ENCODE measurements around the gene PYGB.
A peak's percentile ranks its signal among the peaks of the same experiment; 100 is the strongest.
"Not testable (repeated sequence)": the region's sequence is repeated elsewhere in the genome, so short reads cannot be mapped to it uniquely, and the experiment has no call there.

PYGB gene

GRCh38 chr20:25230166-25230831, 17.6 kb upstream of the PYGB start:
- DNase-seq (ENCODE audit: low read depth in 3 of 3) = no peak

GRCh38 chr20:25233016-25233772, 14.7 kb upstream of the PYGB start:
- DNase-seq (ENCODE audit: low read depth in 3 of 3) = no peak

- DNase-seq (ENCODE audit: low read depth in 3 of 3) = not testable (repeated sequence)
Observed at GRCh38 chr20:25234009-25234849, 13.7 kb upstream of the PYGB start.

DNA sequence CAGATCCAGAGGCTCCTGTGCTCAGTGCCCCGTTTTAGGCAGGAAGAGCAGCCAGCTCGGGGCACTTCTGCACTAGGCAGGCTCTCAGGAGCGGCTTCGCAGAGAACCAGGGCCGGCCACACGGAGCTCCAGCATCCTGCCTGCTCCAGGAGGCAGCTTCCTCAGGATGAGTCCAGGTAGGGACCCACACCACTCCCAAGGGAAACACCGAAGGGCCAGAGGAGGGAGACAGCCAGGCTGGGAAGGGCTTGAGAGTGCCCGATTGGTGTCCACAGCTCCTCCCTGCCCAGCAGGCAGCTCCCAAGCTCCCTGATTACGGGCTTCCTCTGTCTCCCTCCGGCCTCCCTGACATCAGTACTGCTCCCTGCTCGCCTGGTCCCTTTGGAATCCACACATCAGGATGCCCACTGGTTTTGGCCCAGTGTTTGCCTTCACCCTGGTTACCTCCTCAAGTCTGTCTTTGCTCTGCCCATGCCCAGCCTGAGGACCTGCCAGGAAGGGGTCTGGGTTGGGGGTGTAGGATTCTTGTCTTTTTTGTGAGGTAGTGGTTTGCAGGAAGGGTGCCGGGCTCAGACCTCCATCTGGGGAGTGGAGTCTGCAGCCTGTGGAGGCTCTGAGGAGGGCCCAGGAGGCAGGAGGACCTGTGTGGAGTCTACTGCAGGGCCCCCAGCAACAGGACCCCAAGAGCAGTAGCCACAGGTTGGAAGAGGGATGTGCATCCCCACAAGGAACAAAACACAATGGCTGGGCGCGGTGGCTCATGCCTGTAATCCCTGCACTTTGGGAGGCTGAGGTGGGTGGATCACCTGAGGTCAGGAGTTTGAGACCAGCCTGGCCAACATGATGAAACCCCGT, 11.2 kb upstream of the PYGB start:
- no peak for DNase-seq (ENCODE audit: low read depth in 3 of 3)

- peak; percentile 31 to 58 (median 49) for DNase-seq (ENCODE audit: low read depth in 3 of 3)
Observed at GRCh38 chr20:25237610-25238318, 10.1 kb upstream of the PYGB start.

DNA sequence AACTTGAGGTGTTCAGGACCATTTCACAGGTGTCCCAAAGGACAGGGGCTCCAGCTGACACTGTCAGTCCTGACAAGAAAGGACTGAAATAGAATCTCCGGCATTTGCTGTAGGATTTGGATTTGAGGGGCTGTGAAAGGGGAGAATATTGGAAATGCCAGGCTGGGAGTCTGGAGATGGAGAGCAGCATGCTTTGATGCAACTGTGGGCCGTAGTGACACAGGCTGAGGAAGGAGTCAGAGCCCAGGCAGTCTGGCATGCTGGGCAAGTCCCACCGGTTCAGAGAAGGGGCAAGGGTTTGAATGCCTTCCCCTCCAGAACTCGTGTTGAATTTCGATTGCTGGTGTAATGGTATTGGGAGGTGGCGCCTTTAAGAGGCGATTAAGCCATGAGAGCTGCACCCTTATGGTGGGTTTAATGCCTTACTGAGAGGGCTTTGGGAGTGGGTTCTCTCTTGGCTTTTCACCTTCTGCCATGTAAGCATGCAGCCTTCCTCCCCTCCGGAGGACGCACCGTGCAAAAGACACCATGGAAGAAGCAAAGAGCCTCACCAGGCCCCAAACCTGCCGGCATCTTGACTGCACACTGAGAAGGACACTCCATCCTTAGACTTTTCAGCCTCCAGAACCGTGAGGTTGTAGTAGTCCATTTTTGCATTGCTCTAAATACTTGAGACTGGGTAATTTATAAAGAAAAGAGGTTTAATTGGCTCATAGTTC, 9.4 kb upstream of the PYGB start:
- no peak for DNase-seq (ENCODE audit: low read depth in 3 of 3)

- DNase-seq (ENCODE audit: low read depth in 3 of 3) = no peak
Observed at GRCh38 chr20:25239387-25240370, 8.2 kb upstream of the PYGB start.

DNA sequence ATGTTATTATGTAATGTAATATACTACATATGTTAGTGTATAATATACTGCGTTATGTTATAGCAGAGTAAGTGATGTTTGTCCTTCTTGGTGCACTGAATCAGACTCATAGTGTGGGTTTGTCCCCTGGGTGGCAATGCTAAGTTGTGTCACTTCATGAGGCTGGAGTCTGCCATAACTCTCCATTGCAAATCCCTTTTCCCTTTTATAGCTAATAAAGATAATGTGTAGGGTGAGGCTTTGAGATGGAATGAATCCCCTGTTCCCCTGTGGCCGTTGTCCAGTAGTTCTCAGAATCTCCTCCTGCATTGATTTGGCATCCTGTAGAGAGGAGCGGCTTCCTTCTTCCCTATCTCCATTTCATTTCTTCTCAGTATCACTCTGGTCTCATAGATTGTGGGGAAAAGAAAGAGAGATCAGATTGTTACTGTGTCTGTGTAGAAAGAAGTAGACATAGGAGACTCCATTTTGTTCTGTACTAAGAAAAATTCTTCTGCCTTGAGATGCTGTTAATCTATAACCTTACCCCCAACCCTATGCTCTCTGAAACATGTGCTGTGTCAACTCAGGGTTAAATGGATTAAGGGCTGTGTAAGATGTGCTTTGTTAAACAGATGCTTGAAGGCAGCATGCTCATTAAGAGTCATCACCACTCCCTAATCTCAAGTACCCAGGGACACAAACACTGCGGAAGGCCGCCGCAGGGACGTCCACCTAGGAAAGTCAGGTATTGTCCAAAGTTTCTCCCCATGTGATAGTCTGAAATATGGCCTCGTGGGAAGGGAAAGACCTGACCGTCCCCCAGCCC, 6.8 kb upstream of the PYGB start:
- DNase-seq (ENCODE audit: low read depth in 3 of 3) = not testable (repeated sequence)

GRCh38 chr20:25241659-25241955, 6.3 kb upstream of the PYGB start:
- not testable (repeated sequence) for DNase-seq (ENCODE audit: low read depth in 3 of 3)

- DNase-seq (ENCODE audit: low read depth in 3 of 3) = no peak
Observed at GRCh38 chr20:25242231-25242630, 5.7 kb upstream of the PYGB start.

- no peak for DNase-seq (ENCODE audit: low read depth in 3 of 3)
Observed at GRCh38 chr20:25243416-25243979, 4.4 kb upstream of the PYGB start.

DNA sequence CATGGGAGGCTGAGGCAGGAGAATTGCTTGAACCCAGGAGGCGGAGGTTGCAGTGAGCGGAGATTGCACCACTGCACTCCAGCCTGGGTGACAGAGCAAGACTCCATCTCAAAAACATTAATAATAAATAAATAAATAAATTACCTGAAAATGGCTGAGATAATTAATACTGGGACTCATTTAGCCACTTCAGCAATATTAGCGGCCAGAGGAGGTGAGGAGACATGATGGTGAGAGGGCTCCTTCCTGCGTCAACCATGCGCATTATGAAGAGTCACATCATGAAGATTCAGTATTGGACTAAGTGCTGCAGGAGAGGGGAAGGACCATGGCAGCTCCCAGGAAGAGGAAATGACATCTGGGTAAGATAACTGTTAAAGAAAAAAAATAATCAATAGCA, 2.9 kb upstream of the PYGB start:
- DNase-seq (ENCODE audit: low read depth in 3 of 3) = no peak

DNA sequence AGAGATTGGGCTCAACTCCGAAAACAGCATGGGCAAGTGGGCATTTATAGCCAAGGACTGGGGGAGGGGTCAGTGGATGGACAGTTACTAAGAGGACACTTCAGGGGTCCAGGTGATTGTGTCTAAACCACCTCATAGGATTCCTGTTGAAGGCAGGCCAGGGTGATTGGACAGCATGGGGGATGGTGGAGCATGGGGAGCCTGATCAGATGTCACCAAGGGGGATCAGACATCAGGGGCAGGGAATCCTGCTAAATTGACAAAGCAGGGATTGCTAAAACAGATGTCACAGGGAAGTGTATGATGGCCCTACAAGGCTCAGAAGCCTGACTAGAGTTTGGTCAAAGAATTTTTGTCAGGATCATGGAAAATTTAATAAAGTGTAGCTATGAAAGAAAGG, 2.4 kb upstream of the PYGB start:
- DNase-seq (ENCODE audit: low read depth in 3 of 3) = no peak

DNA sequence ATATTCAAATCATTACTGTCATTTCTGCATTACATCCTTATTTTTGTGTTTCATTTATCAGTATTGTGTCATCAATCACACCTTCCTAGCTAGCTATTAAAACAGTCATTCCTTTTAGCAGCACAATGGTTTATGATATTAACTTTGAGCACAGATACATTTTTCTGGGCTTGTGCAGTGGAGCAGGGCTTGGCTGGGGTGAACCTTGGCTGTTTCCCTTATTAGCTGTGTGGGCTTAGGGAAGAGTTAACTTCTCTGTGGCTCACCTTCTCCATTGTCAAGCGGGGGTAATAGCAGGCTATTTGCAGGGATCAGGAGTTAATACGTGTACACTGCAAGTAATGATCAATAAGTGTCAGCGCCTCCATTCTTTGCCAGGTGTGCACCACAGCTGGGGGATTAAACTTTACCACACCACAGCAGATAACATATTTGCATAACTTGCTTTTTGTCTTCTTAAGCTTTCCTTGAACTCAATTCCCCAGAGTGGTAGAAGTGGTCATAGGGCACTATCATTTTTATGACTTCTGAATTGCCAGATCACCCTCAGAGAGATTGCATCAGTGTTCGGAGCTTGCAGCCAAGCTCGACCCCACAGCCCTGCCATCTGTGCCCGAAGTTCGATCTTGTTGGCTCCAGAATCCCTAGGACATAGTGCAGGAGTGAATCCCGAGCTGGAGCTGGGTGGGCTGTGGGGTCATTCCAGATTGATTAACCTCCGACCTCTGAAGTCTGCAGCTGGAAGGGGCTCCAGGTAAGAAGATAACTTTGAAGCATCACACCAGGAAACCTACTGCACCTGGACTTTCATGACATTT, 1.5 kb upstream of the PYGB start:
- DNase-seq (ENCODE audit: low read depth in 3 of 3) = no peak

DNA sequence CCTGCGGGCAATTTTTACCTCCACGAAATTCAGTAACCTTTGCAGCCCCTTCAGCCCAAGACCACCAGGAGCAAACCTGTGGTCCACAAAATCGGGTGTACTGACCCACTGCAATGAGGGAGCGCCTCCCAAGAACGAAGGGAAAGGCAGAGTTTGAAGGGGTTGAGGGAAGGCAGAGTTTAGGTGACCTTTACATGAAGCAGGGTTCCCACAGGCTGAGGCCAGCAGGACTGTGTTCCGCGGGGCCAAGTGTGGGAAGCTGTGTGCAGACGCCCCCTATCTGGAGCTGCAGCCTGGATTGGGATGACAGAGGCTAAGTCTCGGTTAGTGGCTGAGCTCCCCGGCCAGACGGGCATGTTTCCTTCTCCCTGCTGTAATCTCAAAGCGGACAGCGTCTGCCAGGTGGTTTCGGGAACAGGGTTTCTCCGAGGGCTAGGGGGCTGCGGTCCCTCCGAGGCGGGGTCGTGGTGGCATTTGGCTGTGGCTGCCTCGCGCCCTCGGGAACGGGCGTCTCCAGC, 826 bp upstream of the PYGB start:
- peak in 1 of 3 experiments; percentile 13 for DNase-seq (ENCODE audit: low read depth in 3 of 3)

- DNase-seq (ENCODE audit: low read depth in 3 of 3) = peak in 1 of 3 experiments; percentile 16
Observed at GRCh38 chr20:25247518-25247955, 348 bp upstream of the PYGB start.

- no peak for DNase-seq (ENCODE audit: low read depth in 3 of 3)
Observed at GRCh38 chr20:25248786-25249172, 894 bp downstream of the PYGB start.
